WERI-Rb-1 (cell line): ENCODE measurements around the gene SCG5.

Experiments used
- DNase-seq: peaks from one replicate; pipeline ENCODE4 v3.0.0-alpha.2; 2020
- H3K27ac ChIP-seq: fragments of 250-450 bp; sonication (Bioruptor Pico); 2 replicates; pipeline ENCODE4 v1.5.1; 2020; ENCODE audit warnings: mild to moderate bottlenecking, moderate library complexity
- H3K27me3 ChIP-seq: fragments of 250-450 bp; sonication (Bioruptor Pico); 2 replicates; pipeline ENCODE4 v1.5.1; 2021; ENCODE audit warnings: mild to moderate bottlenecking, low read depth, moderate library complexity; ENCODE audit not compliant: insufficient read depth, severe bottlenecking
- H3K36me3 ChIP-seq: fragments of 250-450 bp; sonication (Bioruptor Pico); 2 replicates; pipeline ENCODE4 v1.5.1; 2020; ENCODE audit warnings: mild to moderate bottlenecking, moderate library complexity
- H3K4me3 ChIP-seq: 2 replicates; pipeline ENCODE4 v1.5.1; 2011; ENCODE audit warnings: low read depth, mild to moderate bottlenecking, control low read depth, low read length
- H3K9me3 ChIP-seq: fragments of 250-450 bp; sonication (Bioruptor Pico); 2 replicates; pipeline ENCODE4 v1.5.1; 2021; ENCODE audit warnings: mild to moderate bottlenecking, moderate library complexity; ENCODE audit not compliant: severe bottlenecking
- CTCF ChIP-seq: IDR thresholded peaks from 2 replicates; pipeline ENCODE4 v1.5.1; 2011; ENCODE audit warnings: low read depth, mild to moderate bottlenecking, control low read depth, inconsistent platforms, low read length

The SCG5 gene

GRCh38 chr15:32636908-32637567 is 4.5 kb upstream of the SCG5 start:
- Histone ChIP-seq H3K4me3 (no peak overlapping the region), H3K9me3 (no peaks in the 10 kb centered on the region), H3K27ac (no peak overlapping the region), H3K36me3 (peaks cover 69% of the 10 kb centered on the region), H3K27me3 (no peaks in the 10 kb centered on the region)
- no peak for DNase-seq
- TF ChIP-seq CTCF = no peak

GRCh38 chr15:32637704-32638103 is 3.8 kb upstream of the SCG5 start:
- no peaks in the 10 kb centered on the region for H3K9me3 ChIP-seq
- no peak for TF ChIP-seq CTCF
- peaks cover 68% of the 10 kb centered on the region for H3K36me3 ChIP-seq
- no peak for DNase-seq
- H3K27ac ChIP-seq = no peak overlapping the region
- no peak overlapping the region for H3K4me3 ChIP-seq
- H3K27me3 ChIP-seq = no peaks in the 10 kb centered on the region

GRCh38 chr15:32642667-32643435 is 1.3 kb downstream of the SCG5 start:
- Histone ChIP-seq H3K36me3 (peaks cover 18% of the 10 kb centered on the region), H3K27ac (no peak overlapping the region)

GRCh38 chr15:32643907-32644445 is 2.5 kb downstream of the SCG5 start:
- H3K27ac ChIP-seq = no peak overlapping the region
- no peak for DNase-seq
- no peaks in the 10 kb centered on the region for H3K27me3 ChIP-seq
- no peaks in the 10 kb centered on the region for H3K9me3 ChIP-seq
- no peak overlapping the region for H3K4me3 ChIP-seq
- TF ChIP-seq CTCF = no peak
- peaks cover 13% of the 10 kb centered on the region for H3K36me3 ChIP-seq

More at GRCh38 chr15:32642667-32643435, 1.3 kb downstream of the SCG5 start:
- no peak for TF ChIP-seq CTCF
- Histone ChIP-seq H3K4me3 (no peak overlapping the region), H3K27me3 (no peaks in the 10 kb centered on the region), H3K9me3 (no peaks in the 10 kb centered on the region)
- DNase-seq = no peak

- no peaks in the 10 kb centered on the region for H3K27me3 ChIP-seq
- no peak for DNase-seq
- no peak overlapping the region for H3K27ac ChIP-seq
- H3K36me3 ChIP-seq = no peaks in the 10 kb centered on the region
- no peak overlapping the region for H3K4me3 ChIP-seq
- TF ChIP-seq CTCF = no peak
- no peaks in the 10 kb centered on the region for H3K9me3 ChIP-seq
These were observed 4.8 kb downstream of the SCG5 start for GRCh38 chr15:32646291-32646690.
